C4-2B (cell line): ENCODE data around the gene MLEC.
"Not testable (repeated sequence)": the region's sequence is repeated elsewhere in the genome, so short reads cannot be mapped to it uniquely, and the experiment has no call there.

Experiments
- H3K27ac ChIP-seq: fragments of 450-650 bp; 2 replicates; pipeline ENCODE4 v1.5.1; 2017
- ZFX ChIP-seq: fragments of 450-650 bp; IDR thresholded peaks from 2 replicates; pipeline ENCODE4 v1.6.1; 2017
- TF ChIP-seq, protein P1 (sequence below): fragments of 450-650 bp; conservative IDR thresholded peaks from 2 replicates; pipeline ENCODE4 v1.5.1; 2017; ENCODE audit warnings: mild to moderate bottlenecking

MLEC gene

DNA sequence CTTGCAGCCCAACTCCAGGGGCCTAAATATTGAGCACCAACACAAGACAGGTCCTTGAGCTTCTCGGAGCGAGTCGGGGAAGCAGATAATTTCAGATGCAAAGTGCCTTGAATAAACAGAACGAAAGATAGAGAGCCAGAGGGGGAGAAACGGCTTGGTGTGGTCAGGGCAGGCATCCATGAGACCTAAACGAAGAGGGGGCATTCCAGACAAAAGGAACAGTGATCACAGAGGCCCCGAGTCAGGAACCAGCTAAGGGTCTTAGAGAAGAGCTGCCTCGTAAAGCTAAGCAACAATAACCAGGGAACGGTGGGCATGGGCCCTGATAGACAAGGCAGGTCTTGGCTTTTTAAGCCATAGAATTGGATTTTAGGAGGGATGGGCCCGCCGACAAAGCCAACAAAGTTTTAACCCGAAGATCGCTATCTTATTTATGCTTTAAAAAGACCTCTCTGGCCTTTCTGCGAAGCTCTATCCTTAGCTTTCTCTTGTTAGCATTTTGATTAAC, 38.3 kb downstream of the MLEC start:
- TF ChIP-seq ZFX: no peak
- TF ChIP-seq, protein P1, sequence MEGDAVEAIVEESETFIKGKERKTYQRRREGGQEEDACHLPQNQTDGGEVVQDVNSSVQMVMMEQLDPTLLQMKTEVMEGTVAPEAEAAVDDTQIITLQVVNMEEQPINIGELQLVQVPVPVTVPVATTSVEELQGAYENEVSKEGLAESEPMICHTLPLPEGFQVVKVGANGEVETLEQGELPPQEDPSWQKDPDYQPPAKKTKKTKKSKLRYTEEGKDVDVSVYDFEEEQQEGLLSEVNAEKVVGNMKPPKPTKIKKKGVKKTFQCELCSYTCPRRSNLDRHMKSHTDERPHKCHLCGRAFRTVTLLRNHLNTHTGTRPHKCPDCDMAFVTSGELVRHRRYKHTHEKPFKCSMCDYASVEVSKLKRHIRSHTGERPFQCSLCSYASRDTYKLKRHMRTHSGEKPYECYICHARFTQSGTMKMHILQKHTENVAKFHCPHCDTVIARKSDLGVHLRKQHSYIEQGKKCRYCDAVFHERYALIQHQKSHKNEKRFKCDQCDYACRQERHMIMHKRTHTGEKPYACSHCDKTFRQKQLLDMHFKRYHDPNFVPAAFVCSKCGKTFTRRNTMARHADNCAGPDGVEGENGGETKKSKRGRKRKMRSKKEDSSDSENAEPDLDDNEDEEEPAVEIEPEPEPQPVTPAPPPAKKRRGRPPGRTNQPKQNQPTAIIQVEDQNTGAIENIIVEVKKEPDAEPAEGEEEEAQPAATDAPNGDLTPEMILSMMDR: no peak
- H3K27ac ChIP-seq: peak overlapping the region; percentile 74

DNA sequence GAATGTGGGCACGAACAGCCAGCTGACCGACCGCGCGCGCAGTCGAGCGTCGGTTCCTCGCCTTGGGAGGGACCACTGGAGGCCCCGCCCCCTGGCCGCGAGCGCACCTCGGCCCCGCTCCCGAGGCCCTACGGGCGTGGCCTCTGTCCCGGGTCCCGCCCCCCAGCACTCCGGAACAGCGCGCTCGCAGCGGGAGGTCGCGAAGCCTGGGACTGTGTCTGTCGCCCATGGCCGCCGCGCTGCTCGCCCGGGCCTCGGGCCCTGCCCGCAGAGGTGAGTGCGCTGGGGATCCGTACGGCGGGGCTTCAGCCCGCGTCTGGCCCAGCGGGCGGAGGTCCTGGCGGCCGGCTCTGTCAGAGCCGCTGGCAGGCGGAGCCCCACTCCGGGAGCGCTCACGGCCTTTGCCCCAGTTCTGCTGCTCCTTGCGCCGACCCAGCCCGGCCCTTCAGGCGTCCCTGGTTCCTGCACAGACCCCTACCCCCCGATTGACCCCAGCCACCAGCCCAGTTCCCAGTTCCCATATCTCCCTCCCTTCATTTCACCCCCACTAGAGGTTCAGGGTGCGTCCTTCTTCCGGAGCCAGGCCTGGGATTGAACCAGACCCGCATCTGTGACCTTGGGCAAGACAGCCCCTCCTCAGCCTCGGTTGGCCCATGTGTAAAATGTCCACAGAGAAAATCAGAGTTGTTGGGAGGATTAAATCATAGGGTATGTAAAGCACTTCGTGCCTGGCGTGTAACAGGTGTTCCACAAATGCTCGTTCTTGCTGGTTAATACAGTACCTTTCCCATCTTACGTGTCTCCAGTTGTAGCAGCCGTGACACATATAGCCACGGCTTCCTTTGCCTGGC, 38.9 kb downstream of the MLEC start, which contains the start of gene ACADS:
Gene ACADS, plus strand, starts transcription at position 168 of the 851 bp plus-strand sequence. Its CDS starts 60 bp downstream, at position 228.
- H3K27ac ChIP-seq: peak within 1 kb of the TSS; percentile 74
- TF ChIP-seq ZFX: peak; percentile 73
- TF ChIP-seq, protein P1: no peak

DNA sequence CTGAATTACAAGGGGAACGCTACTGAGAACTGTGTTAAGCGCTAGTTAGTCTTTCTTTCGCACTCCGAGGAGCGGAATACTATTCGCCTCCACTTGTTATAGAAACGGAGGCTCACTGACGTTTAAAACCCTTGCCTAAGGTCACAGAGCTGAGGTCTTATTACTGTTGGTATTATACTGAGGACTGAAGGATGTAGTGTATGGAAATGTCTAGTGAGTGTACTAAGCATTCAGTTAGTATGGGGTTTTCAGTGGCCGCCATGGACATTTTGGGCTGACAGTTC, 39.5 kb downstream of the MLEC start:
- peak overlapping the region; percentile 74 for H3K27ac ChIP-seq
- TF ChIP-seq, protein P1: no peak
- TF ChIP-seq ZFX: no peak

DNA sequence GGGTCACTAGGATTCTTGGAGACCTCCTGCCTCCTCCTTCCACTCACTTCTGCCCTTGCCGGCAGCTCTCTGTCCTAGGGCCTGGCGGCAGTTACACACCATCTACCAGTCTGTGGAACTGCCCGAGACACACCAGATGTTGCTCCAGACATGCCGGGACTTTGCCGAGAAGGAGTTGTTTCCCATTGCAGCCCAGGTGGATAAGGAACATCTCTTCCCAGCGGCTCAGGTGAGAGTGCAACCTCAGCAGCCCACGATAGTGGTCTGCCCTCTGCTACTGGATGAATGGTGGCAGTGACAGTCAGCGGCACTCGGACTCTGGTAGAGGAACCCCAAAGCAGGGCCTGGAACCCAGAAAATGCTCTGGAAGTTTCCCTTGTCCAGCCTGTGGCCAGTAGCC, 40.0 kb downstream of the MLEC start:
- H3K27ac ChIP-seq: no peak overlapping the region
- TF ChIP-seq, protein P1: no peak
- TF ChIP-seq ZFX: no peak

DNA sequence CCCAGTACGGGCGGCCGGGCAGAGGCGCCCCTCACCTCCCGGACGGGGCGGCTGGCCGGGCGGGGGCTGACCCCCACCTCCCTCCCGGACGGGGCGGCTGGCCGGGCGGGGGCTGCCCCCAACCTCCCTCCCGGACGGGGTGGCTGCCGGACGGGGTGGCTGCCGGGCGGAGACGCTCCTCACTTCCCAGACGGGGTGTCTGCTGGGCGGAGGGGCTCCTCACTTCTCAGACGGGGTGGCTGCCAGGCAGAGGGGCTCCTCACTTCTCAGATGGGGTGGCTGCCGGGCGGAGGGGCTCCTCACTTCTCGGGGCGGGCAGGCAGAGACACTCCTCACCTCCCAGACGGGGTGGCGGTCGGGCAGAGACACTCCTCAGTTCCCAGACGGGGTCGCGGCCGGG, 45.2 kb downstream of the MLEC start:
- not testable (repeated sequence) for H3K27ac ChIP-seq

DNA sequence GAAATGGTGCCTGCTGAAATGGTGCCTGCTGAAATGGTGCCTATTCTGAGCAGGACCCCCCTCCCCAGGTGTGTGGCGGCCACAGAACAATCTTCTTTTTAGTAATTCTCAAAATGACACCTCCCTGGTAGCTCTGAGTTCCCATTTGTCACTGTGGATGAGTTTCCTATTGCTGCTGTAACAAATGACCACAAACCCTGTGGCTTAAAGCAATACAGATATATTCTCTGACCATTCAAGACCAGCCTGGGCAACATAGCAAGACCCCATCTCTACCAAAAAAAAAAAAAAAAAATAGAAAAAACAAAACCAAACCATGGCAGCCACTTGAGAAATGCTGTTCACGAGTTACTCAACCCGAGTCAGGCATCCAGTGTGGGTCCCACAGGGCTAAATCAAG, 46.6 kb downstream of the MLEC start:
- TF ChIP-seq, protein P1: no peak
- TF ChIP-seq ZFX: no peak
- no peak overlapping the region for H3K27ac ChIP-seq

DNA sequence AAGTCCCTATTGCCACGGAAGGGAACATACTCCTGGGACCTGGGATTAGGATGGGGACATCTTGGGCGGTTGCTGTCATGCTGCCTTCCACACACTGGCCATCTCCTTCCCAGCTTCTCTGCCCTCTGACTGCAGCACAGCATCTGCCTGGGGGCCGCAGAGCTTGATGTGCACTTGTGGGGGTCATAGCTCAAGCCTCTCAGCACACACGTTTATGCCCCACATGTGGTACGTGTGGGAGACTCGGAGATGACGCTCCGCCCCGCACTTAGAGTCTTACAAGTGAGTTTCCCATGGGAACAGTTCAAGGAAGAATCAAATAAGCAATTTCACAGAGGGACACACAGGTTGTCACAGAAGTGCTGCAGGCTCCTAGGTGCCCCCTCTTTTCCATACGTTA, 47.3 kb downstream of the MLEC start:
- TF ChIP-seq ZFX: no peak
- TF ChIP-seq, protein P1: no peak
- H3K27ac ChIP-seq: no peak overlapping the region

DNA sequence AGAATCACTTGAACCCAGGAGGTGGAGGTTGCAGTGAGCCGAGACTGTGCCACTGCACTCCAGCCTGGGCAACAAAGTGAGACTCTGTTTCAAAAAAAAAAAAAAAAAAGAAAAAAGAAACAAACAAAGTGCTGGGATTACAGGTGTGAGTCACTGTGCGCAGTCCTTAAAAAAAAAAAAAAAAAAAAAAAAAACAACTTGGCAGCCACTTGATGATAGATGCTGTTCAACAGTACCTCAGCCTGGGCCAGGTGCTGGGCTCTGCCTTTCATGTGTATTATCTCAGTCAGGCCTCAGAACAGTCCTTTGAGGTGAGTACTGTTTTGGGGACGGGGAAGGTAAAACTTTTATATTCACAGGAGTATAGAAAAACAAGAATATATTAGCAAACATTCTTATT, 48.2 kb downstream of the MLEC start:
- H3K27ac ChIP-seq: no peak overlapping the region
- TF ChIP-seq, protein P1: no peak
- no peak for TF ChIP-seq ZFX
